ENCODE data around the gene NOP10.

The NOP10 gene

DNA sequence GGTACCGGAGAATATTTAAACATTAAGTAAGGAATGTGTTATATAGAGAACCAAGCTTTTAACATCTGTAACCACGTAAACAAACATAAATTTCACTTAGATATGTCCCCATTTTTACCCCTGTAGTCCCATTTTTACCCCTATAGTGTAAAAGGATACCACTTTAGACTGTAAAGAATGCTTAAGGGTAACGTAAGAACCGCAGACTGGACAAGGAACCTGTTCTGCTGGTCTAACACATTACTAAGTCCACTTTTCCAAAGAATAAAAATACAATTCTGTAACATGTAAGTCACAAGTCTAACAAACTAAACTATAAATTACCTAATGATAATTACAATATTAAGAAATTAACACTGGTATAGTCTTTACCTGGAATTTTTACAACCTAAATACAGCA, 8.3 kb downstream of the NOP10 start:
- no peak for DNase-seq (ENCODE audit: extremely low read depth in 1 of 2, low read depth in 1 of 2)

- no peak for DNase-seq (ENCODE audit: extremely low read depth in 1 of 2, low read depth in 1 of 2)
These were observed 10.3 kb downstream of the NOP10 start for GRCh38 chr15:34332553-34333120.

DNA sequence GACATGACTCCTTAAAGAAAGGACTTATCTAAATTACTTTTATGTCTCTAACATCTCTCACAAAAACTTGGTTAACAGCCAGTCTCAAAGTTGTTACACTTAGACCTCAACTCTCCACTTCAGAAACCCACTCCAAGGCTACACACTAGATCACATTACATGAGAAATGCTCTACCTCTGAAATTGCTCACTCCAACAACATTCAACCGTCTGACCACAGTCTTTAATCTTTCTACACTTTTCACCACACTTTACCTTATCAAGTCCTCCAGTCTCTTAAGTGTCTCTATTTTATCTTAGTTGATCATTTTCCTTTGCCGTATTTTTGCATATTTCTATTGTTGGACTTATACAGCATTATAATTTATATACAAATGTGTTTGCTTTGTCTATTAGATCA, 11.1 kb downstream of the NOP10 start:
- no peak for DNase-seq (ENCODE audit: extremely low read depth in 1 of 2, low read depth in 1 of 2)

DNA sequence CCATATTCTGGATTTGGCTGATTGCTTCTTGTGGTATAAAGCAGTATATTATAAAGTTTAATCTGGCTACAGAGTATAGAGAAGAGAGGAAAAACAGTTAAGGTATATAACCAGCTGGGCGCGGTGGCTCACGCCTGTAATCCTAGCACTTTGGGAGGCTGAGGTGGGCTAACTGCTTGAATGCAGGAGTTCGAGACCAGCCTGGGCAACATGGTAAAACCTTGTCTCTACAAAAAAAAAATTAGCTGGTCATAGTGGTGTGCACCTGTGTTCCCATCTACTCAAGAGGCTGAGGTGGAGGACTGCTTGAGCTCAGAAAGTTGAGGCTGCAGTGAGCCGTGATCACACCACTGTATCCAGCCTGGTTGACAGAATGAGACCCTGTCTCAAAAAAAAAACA, 12.7 kb downstream of the NOP10 start:
- DNase-seq (ENCODE audit: extremely low read depth in 1 of 2, low read depth in 1 of 2): no peak

DNA sequence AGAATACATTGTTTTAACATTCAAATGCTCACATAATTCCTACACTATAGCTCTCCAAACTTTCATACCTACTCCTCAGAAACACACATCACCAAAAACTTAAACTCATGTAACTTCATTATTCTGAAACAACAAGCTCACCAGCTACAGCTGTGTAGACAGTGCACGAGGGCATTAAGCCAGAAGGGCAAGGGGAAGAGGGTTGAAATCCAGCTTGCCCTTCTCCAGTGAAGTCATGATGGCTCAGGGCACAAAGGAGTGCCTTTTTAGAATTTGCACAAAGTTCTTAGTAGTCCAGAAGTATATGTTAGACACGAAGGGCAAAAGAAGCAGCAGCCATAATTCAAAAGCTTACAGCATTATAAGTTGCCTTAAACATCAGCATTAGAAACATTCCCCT, 13.9 kb downstream of the NOP10 start:
- DNase-seq (ENCODE audit: extremely low read depth in 1 of 2, low read depth in 1 of 2): no peak

GRCh38 chr15:34327906-34328305, 15.0 kb downstream of the NOP10 start:
- DNase-seq (ENCODE audit: extremely low read depth in 1 of 2, low read depth in 1 of 2): no peak

GRCh38 chr15:34325368-34325767, 17.6 kb downstream of the NOP10 start:
- no peak for DNase-seq (ENCODE audit: extremely low read depth in 1 of 2, low read depth in 1 of 2)

DNA sequence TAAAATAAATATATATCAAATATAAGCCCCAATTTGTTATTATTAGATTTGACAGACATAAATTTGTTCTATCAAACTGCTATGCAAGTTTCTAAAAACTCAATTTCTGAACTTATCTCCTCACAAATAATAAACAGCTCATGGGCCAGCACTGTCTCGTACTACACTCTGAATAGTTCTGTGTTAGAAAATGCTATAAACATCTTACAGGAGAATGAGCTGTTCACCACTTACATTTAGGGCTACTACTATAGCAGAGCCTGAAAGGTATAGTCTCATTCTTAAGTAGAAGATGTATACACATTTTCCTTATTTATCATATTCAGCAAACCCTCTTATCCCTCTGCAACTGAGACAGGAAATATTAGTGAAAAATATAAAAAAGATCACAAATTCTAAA, 18.0 kb downstream of the NOP10 start:
- DNase-seq (ENCODE audit: extremely low read depth in 1 of 2, low read depth in 1 of 2): no peak

DNA sequence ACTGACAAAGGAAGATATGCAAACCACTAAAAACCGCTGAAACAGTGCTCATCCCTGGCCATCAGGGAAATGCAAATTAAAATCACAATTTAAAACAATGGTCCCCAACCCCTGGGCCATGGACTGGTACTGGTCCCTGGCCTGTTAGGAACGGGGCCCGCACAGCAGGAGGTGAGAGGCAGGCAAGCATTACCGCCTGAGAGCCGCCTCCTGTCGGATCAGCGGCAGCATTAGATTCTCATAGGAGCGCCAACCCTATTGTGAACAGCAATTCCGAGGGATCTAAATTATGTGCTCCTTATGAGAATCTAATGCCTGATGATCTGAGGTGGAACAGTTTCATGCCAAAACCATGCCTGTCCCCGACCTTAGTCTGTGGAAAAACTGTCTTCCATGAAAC, 19.7 kb downstream of the NOP10 start:
- no peak for DNase-seq (ENCODE audit: extremely low read depth in 1 of 2, low read depth in 1 of 2)

GRCh38 chr15:34318277-34319079, 24.5 kb downstream of the NOP10 start:
- no peak for DNase-seq (ENCODE audit: extremely low read depth in 1 of 2, low read depth in 1 of 2)

DNA sequence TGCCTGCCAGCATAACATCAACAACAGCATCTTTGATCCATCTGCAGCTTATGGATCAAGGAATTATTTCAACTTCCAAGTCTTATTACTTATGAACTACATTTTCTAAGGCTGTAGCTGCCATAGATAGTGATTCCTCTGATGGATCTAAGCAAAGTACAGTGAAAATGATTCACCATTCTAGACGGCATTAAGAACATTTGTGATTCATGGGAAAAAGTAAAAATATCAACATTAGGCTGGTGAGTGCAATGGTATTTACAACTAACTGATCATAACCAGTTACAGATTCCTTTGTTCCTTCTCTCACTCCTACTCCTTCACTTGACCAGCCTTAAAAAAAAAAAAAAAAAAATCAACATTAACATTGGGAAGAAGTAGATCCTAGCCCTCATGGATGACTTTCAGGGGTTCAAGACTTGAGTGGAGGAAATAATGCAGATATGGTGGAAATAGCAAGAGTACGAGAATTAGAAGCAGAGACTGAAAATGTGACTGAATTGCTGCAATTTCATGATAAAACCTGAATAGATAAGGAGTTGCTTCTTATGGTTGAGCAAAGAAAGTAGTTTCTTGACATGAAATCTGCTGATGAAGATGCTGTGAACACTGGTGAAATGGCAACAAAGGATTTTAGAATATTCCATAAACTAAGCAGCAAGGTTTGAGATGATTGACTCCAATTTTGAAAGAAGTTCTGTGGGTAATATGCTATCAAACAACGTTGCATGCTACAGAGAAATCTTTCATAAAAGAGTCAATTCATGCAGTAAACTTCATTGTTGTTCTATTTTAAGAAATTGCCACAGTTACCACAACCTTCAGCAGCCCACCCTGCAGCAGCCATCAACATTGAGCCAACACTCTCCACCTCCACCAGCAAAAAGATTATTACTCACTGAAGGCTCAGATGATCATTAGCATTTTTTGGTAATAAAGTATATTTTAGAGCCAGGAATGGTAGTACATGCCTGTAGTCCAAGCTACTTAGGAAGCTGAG, 28.1 kb downstream of the NOP10 start:
- DNase-seq (ENCODE audit: extremely low read depth in 1 of 2, low read depth in 1 of 2): no peak

GRCh38 chr15:34311563-34311962, 31.4 kb downstream of the NOP10 start:
- no peak for DNase-seq (ENCODE audit: extremely low read depth in 1 of 2, low read depth in 1 of 2)

- DNase-seq (ENCODE audit: extremely low read depth in 1 of 2, low read depth in 1 of 2): no peak
These were observed 38.3 kb downstream of the NOP10 start for GRCh38 chr15:34304613-34305012.

GRCh38 chr15:34301058-34301457, 41.9 kb downstream of the NOP10 start:
- no peak for DNase-seq (ENCODE audit: extremely low read depth in 1 of 2, low read depth in 1 of 2)

DNA sequence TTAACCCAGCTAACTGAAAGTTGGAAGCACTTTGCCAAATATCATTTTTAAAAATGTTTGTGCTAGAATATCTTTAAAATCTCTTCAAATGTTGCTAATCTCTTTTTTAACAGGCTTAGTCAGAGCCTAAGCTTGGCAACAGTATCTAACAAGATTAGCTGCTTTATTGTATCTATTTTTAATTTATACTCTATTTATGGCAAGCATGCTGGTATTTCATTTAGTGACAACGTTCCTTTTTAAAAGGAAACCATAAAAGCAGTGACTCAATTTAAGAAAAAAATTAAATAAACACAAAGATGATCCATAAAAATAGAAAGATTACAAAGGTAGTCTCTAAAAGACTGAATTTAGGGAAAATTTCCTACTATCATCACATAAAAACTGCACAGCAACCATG, 45.9 kb downstream of the NOP10 start:
- DNase-seq (ENCODE audit: extremely low read depth in 1 of 2, low read depth in 1 of 2): no peak

- no peak for DNase-seq (ENCODE audit: extremely low read depth in 1 of 2, low read depth in 1 of 2)
These were observed 50.3 kb downstream of the NOP10 start for GRCh38 chr15:34292621-34293020.
